OCI-LY1 (cell line): ENCODE measurements around the gene SPTLC2.

Experiments used
- H2AFZ ChIP-seq: fragments of 200-600 bp; sonication (generic), shearing (Covaris generic); 2 replicates; pipeline ENCODE4 v1.6.0; 2014; ENCODE audit warnings: antibody characterized with exemption, mild to moderate bottlenecking, low read length
- H3F3A ChIP-seq: fragments of 200-600 bp; sonication (generic), shearing (Covaris generic); 2 replicates; pipeline ENCODE4 v1.6.0; 2014; ENCODE audit warnings: mild to moderate bottlenecking, antibody characterized with exemption, low read length, moderate library complexity; ENCODE audit not compliant: insufficient read depth
- H3K27ac ChIP-seq: fragments of 200-600 bp; sonication (generic); 2 replicates; pipeline ENCODE4 v1.5.1; 2014; ENCODE audit warnings: low read length, mixed run types, mild to moderate bottlenecking, low read depth; ENCODE audit not compliant: poor library complexity, severe bottlenecking
- H3K27me3 ChIP-seq: fragments of 200-600 bp; sonication (generic); 2 replicates; pipeline ENCODE4 v1.6.0; 2014; ENCODE audit warnings: antibody characterized with exemption, mild to moderate bottlenecking, low read length, moderate library complexity; ENCODE audit not compliant: insufficient read depth
- H3K36me3 ChIP-seq: fragments of 200-600 bp; sonication (generic); 2 replicates; pipeline ENCODE4 v1.6.1; 2014; ENCODE audit warnings: mild to moderate bottlenecking, antibody characterized with exemption, low read length, moderate library complexity, mixed read lengths; ENCODE audit not compliant: insufficient read depth
- H3K4me1 ChIP-seq: fragments of 200-600 bp; sonication (generic); 2 replicates; pipeline ENCODE4 v1.5.1; 2014; ENCODE audit warnings: mild to moderate bottlenecking, low read length, moderate library complexity; ENCODE audit not compliant: insufficient read depth, severe bottlenecking
- H3K4me2 ChIP-seq: fragments of 200-600 bp; sonication (generic), shearing (Covaris generic); 2 replicates; pipeline ENCODE4 v1.6.1; 2014; ENCODE audit warnings: low read length
- H3K4me3 ChIP-seq: fragments of 200-600 bp; sonication (generic); 2 replicates; pipeline ENCODE4 v1.5.1; 2014; ENCODE audit warnings: low read length, low read depth, mild to moderate bottlenecking, mixed read lengths; ENCODE audit not compliant: poor library complexity, severe bottlenecking
- H3K79me2 ChIP-seq: fragments of 200-600 bp; shearing (Covaris generic); 2 replicates; pipeline ENCODE4 v1.6.1; 2016; ENCODE audit warnings: mixed run types, low read length, mixed read lengths; ENCODE audit not compliant: insufficient read depth
- H3K9ac ChIP-seq: fragments of 200-600 bp; sonication (generic), shearing (Covaris generic); 2 replicates; pipeline ENCODE4 v1.6.1; 2014; ENCODE audit warnings: mild to moderate bottlenecking, low read length, mixed read lengths
- H3K9me2 ChIP-seq: fragments of 200-600 bp; sonication (generic), shearing (Covaris generic); 2 replicates; pipeline ENCODE4 v1.6.1; 2014; ENCODE audit warnings: low read depth, mild to moderate bottlenecking, low read length, mixed read lengths
- H3K9me3 ChIP-seq: fragments of 200-600 bp; shearing (Covaris generic); 2 replicates; pipeline ENCODE4 v1.6.1; 2014; ENCODE audit warnings: low read length, mixed read lengths
- H4K20me1 ChIP-seq: fragments of 200-600 bp; sonication (generic), shearing (Covaris generic); 2 replicates; pipeline ENCODE4 v1.6.0; 2016; ENCODE audit warnings: mild to moderate bottlenecking, low read length; ENCODE audit not compliant: insufficient read depth
- CTCF ChIP-seq: fragments of 200-600 bp; sonication (generic), shearing (Covaris generic); IDR thresholded peaks from 2 replicates; pipeline ENCODE4 v1.5.1; 2017; ENCODE audit warnings: mild to moderate bottlenecking, antibody characterized with exemption, low read length, moderate library complexity, mixed read lengths
- EZH2 ChIP-seq: fragments of 200-600 bp; sonication (generic), shearing (Covaris generic); IDR thresholded peaks from 2 replicates; pipeline ENCODE4 v1.8.0; 2017; ENCODE audit warnings: borderline replicate concordance, mixed run types, mild to moderate bottlenecking, antibody characterized with exemption, low read length, moderate library complexity, mixed read lengths

Gene SPTLC2

GRCh38 chr14:77579780-77580179 lies 36.7 kb downstream of the SPTLC2 start:
- Histone ChIP-seq H3K9me3 (no peaks in the 10 kb centered on the region), H3K36me3 (peaks cover 31% of the 10 kb centered on the region; the same call in 1 of the 2 replicates), H3K27ac (no peak overlapping the region), H3K79me2 (peaks cover 37% of the 10 kb centered on the region), H4K20me1 (no peaks in the 10 kb centered on the region), H3K9ac (no peak overlapping the region), H3K4me3 (no peak overlapping the region), H3F3A (no peaks in the 10 kb centered on the region), H2AFZ (no peak overlapping the region), H3K4me1 (peaks cover 26% of the 10 kb centered on the region), H3K4me2 (no peak overlapping the region), H3K9me2 (no peaks in the 10 kb centered on the region), H3K27me3 (no peaks in the 10 kb centered on the region)
- TF ChIP-seq EZH2, result no peak
- no peak for TF ChIP-seq CTCF

- Histone ChIP-seq H3F3A (no peaks in the 10 kb centered on the region), H3K36me3 (peaks cover 37% of the 10 kb centered on the region), H3K4me1 (peaks cover 20% of the 10 kb centered on the region), H3K27me3 (no peaks in the 10 kb centered on the region), H3K9me2 (no peaks in the 10 kb centered on the region), H3K4me2 (no peak overlapping the region), H3K27ac (no peak overlapping the region), H3K79me2 (peaks cover 30% of the 10 kb centered on the region), H4K20me1 (no peaks in the 10 kb centered on the region), H2AFZ (no peak overlapping the region), H3K4me3 (no peak overlapping the region), H3K9ac (no peak overlapping the region), H3K9me3 (no peaks in the 10 kb centered on the region)
- TF ChIP-seq CTCF (no peak), EZH2 (no peak)
These were observed 37.4 kb downstream of the SPTLC2 start for GRCh38 chr14:77579065-77579464.

GRCh38 chr14:77574446-77575115 lies 41.9 kb downstream of the SPTLC2 start:
- Histone ChIP-seq H3K27ac (no peak overlapping the region), H3K4me1 (peaks cover 26% of the 10 kb centered on the region), H4K20me1 (no peaks in the 10 kb centered on the region), H2AFZ (no peak overlapping the region), H3K4me2 (no peak overlapping the region), H3K27me3 (no peaks in the 10 kb centered on the region), H3K9me2 (no peaks in the 10 kb centered on the region), H3K4me3 (no peak overlapping the region), H3K36me3 (peaks cover 60% of the 10 kb centered on the region), H3K9ac (no peak overlapping the region), H3F3A (no peaks in the 10 kb centered on the region), H3K79me2 (0 out of 2 replicates have a peak, but pooled peaks cover under 1% of the 10 kb centered on the region), H3K9me3 (no peaks in the 10 kb centered on the region)
- TF ChIP-seq EZH2, result no peak
- TF ChIP-seq CTCF, result no peak
